SU-DHL-6 (cell line): Measurements from ENCODE around the gene RIMBP2.

ENCODE experiments used
- H2AFZ ChIP-seq: fragments of 200-600 bp; sonication (generic); 2 replicates; pipeline ENCODE4 v1.6.1; 2014; ENCODE audit warnings: low read depth, mild to moderate bottlenecking, moderate library complexity, mixed read lengths, antibody characterized with exemption, low read length; ENCODE audit not compliant: severe bottlenecking
- H3F3A ChIP-seq: fragments of 200-600 bp; shearing (Covaris generic); 2 replicates; pipeline ENCODE4 v1.6.0; 2016; ENCODE audit warnings: antibody characterized with exemption, mild to moderate bottlenecking; ENCODE audit not compliant: insufficient read depth
- H3K27ac ChIP-seq: fragments of 200-600 bp; sonication (generic); 2 replicates; pipeline ENCODE4 v1.5.1; 2016; ENCODE audit warnings: low read depth, mild to moderate bottlenecking, low read length, moderate library complexity, mixed read lengths
- H3K27me3 ChIP-seq: fragments of 200-600 bp; sonication (generic), shearing (Covaris generic); 2 replicates; pipeline ENCODE4 v1.6.0; 2014; ENCODE audit warnings: mild to moderate bottlenecking, low read length
- H3K36me3 ChIP-seq: fragments of 200-600 bp; sonication (generic); 2 replicates; pipeline ENCODE4 v1.6.1; 2014; ENCODE audit warnings: mild to moderate bottlenecking, low read length, mixed read lengths
- H3K4me2 ChIP-seq: fragments of 300-600, 200-600 bp; shearing (Covaris generic), sonication (generic); 2 replicates; pipeline ENCODE4 v1.6.0; 2014; ENCODE audit warnings: low read length, low read depth, mild to moderate bottlenecking; ENCODE audit not compliant: poor library complexity, severe bottlenecking
- H3K4me3 ChIP-seq: fragments of 200-600 bp; sonication (generic); 2 replicates; pipeline ENCODE4 v1.5.1; 2014; ENCODE audit warnings: antibody characterized with exemption, low read length, mild to moderate bottlenecking, mixed read lengths; ENCODE audit not compliant: insufficient read depth, poor library complexity, severe bottlenecking
- H3K79me2 ChIP-seq: fragments of 200-600 bp; sonication (generic); 2 replicates; pipeline ENCODE4 v1.6.1; 2014; ENCODE audit warnings: mild to moderate bottlenecking, low read length, moderate library complexity; ENCODE audit not compliant: insufficient read depth
- H3K9ac ChIP-seq: fragments of 200-600 bp; sonication (generic); 2 replicates; pipeline ENCODE4 v1.7.0; 2014; ENCODE audit warnings: mild to moderate bottlenecking, low read length
- H3K9me2 ChIP-seq: fragments of 200-600 bp; sonication (generic); replicated peaks from 2 replicates; pipeline ENCODE4 v1.6.1; 2014; ENCODE audit warnings: low read length; ENCODE audit not compliant: insufficient read depth
- H3K9me3 ChIP-seq: fragments of 200-600 bp; sonication (generic); 2 replicates; pipeline ENCODE4 v1.6.1; 2014; ENCODE audit warnings: low read length, mixed read lengths; ENCODE audit not compliant: insufficient read depth
- H4K20me1 ChIP-seq: fragments of 200-600 bp; sonication (generic); 2 replicates; pipeline ENCODE4 v1.6.1; 2014; ENCODE audit warnings: low read depth, mild to moderate bottlenecking, antibody characterized with exemption, low read length, moderate library complexity, mixed read lengths
- CTCF ChIP-seq: fragments of 200-600 bp; sonication (generic); IDR thresholded peaks from one replicate; pipeline ENCODE4 v1.5.1; 2017; ENCODE audit warnings: antibody characterized with exemption, mild to moderate bottlenecking, low read length, moderate library complexity; ENCODE audit not compliant: insufficient read depth, poor library complexity, severe bottlenecking
- EZH2phosphoT487 ChIP-seq: fragments of 200-600 bp; sonication (generic), shearing (Covaris generic); conservative IDR thresholded peaks from 2 replicates; pipeline ENCODE4 v1.6.1; 2018; ENCODE audit warnings: mild to moderate bottlenecking, antibody characterized with exemption, low read length, moderate library complexity, mixed read lengths

Gene RIMBP2

GRCh38 chr12:130511285-130511684 is 204.8 kb downstream of the RIMBP2 start:
- TF ChIP-seq EZH2phosphoT487 (no peak), CTCF (no peak)
- no peak overlapping the region for H3K4me3 ChIP-seq
- H3K4me2 ChIP-seq, result no peak overlapping the region
- H2AFZ ChIP-seq, result no peak overlapping the region
- no peaks in the 10 kb centered on the region for H3K36me3 ChIP-seq
- no peaks in the 10 kb centered on the region for H4K20me1 ChIP-seq
- no peak overlapping the region for H3K27ac ChIP-seq
- no peaks in the 10 kb centered on the region; the same call in 1 of the 2 replicates for H3K9me3 ChIP-seq
- no peaks in the 10 kb centered on the region for H3K79me2 ChIP-seq
- no peak overlapping the region for H3K9ac ChIP-seq
- no peaks in the 10 kb centered on the region for H3K27me3 ChIP-seq
- H3F3A ChIP-seq, result no peaks in the 10 kb centered on the region
- no peaks in the 10 kb centered on the region for H3K9me2 ChIP-seq

DNA sequence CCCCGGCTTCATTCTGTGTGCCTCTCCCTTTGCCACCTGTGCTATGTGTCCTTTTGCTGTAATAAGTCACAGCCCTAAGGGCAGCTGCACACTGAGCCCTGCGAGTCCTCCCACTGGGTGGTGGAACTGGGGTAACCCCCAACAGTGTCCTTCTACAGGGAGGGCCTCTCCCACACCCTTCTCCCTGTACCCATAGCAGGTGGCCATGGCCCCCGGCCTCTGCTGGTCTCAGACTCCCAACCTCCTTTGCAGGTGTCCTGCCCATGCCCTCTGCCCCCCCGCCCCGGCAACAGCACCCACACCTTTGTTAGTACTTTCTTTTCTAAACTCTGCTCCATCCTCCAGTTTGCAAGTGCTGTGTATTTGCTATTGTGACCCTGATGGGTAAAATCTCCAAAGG is 206.6 kb downstream of the RIMBP2 start:
- H3K27ac ChIP-seq, result no peak overlapping the region
- no peaks in the 10 kb centered on the region for H3K9me2 ChIP-seq
- TF ChIP-seq CTCF (no peak), EZH2phosphoT487 (no peak)
- H3K27me3 ChIP-seq, result no peaks in the 10 kb centered on the region
- no peak overlapping the region for H3K4me2 ChIP-seq
- no peaks in the 10 kb centered on the region; the same call in 1 of the 2 replicates for H3K9me3 ChIP-seq
- H3K4me3 ChIP-seq, result no peak overlapping the region
- no peaks in the 10 kb centered on the region for H3K36me3 ChIP-seq
- H4K20me1 ChIP-seq, result no peaks in the 10 kb centered on the region
- H3F3A ChIP-seq, result no peaks in the 10 kb centered on the region
- H2AFZ ChIP-seq, result no peak overlapping the region
- no peak overlapping the region for H3K9ac ChIP-seq
- no peaks in the 10 kb centered on the region for H3K79me2 ChIP-seq

DNA sequence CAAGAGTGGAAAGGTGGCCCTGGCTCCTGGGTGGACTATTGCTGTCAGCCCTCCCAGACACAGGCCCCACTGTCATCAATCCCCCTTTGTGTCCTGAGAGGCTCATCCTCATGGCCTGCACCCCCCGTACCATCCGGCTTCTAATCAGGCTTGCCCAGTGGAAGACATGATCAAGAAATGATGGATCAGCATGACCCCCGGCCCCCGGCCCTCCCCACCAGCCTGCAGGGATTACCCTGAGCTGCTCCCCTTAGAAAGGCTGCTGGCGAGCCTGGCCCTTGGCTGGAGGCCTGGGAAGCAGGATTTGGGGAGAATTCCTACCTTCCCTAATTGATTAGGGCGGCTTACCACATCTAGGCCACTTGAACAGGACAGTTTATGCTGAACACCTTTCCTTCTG is 207.3 kb downstream of the RIMBP2 start:
- Histone ChIP-seq H3K9me3 (no peaks in the 10 kb centered on the region; the same call in 1 of the 2 replicates), H3K36me3 (no peaks in the 10 kb centered on the region), H3K9ac (no peak overlapping the region), H3K4me2 (no peak overlapping the region), H4K20me1 (no peaks in the 10 kb centered on the region), H2AFZ (no peak overlapping the region), H3K9me2 (no peaks in the 10 kb centered on the region), H3K27me3 (no peaks in the 10 kb centered on the region), H3K79me2 (no peaks in the 10 kb centered on the region), H3F3A (no peaks in the 10 kb centered on the region), H3K4me3 (no peak overlapping the region), H3K27ac (no peak overlapping the region)
- no peak for TF ChIP-seq EZH2phosphoT487
- TF ChIP-seq CTCF, result no peak

DNA sequence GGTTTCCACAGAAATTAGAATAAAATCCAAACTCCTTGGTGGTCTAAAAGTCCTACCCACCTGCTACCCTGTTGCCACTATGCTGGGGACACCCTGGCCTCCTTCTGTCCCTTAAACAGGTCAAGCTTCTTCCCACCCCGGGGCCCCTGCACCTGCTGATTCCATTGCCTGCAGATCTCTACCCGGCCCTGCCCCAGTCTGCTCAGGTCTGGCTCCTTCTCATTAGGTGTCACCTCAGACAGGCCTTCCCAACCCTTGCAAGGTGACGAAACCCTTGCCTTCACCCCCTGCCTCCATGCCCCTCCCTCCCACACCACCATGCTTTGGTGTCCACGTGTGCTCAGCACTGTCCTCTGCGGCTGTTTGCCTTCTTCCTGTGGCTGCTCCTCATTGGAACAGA is 207.8 kb downstream of the RIMBP2 start:
- TF ChIP-seq CTCF, result no peak
- no peak for TF ChIP-seq EZH2phosphoT487
- Histone ChIP-seq H3K27me3 (no peaks in the 10 kb centered on the region), H3K4me2 (no peak overlapping the region), H3K9me3 (no peaks in the 10 kb centered on the region; the same call in 1 of the 2 replicates), H3K27ac (no peak overlapping the region), H4K20me1 (no peaks in the 10 kb centered on the region), H3K9ac (no peak overlapping the region), H3K9me2 (no peaks in the 10 kb centered on the region), H3K79me2 (no peaks in the 10 kb centered on the region), H3K4me3 (no peak overlapping the region), H3K36me3 (no peaks in the 10 kb centered on the region), H3F3A (no peaks in the 10 kb centered on the region), H2AFZ (no peak overlapping the region)
